Measurements from ENCODE around the gene ZCCHC18. TPM values are rescaled to one million over a fixed set of nuclear protein-coding genes. Genes with fewer than 3 reads are reported as not detected.

Gene ZCCHC18
- total and polyA plus RNA-seq, 12 donors = 0.38 to 1.7 (median 0.52) TPM; not detected in 1

DNA sequence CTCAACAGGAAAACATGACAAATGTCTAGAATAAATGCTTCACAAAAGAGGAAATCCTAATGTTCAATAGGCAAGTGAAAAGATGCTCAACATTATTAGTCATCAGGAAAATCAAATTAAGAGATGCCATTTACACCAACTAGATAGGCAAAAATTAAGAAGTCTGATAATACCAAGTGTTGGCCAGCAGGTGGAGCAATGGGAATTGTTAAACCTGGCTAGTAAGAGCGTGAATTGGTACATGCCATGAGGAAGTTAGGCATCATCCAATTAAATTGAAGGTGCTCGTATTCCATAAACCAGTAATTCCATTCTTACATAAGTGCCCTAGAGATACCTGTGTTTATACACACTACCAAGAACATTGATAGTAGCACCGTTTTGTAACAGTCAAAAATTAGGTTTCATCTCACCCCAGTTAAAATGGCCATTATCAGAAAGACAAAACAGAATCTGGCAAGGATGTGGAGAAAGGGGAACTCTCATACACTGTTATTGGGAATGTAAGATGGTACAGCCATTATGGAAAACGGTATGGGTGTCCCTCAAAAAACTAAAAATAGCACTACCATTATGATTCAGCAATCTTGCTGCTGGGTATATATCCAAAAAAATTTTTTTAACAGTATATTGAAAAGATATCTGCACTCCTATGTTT, 14.0 kb upstream of the ZCCHC18 start:
- H3K4me1 ChIP-seq = no peaks in the 10 kb centered on the region
- H3K4me3 ChIP-seq = no peak overlapping the region
- peaks cover 0 to 71% (median 0%) of the 10 kb centered on the region in 7 donors for H3K27me3 ChIP-seq
- TF ChIP-seq, protein P1, sequence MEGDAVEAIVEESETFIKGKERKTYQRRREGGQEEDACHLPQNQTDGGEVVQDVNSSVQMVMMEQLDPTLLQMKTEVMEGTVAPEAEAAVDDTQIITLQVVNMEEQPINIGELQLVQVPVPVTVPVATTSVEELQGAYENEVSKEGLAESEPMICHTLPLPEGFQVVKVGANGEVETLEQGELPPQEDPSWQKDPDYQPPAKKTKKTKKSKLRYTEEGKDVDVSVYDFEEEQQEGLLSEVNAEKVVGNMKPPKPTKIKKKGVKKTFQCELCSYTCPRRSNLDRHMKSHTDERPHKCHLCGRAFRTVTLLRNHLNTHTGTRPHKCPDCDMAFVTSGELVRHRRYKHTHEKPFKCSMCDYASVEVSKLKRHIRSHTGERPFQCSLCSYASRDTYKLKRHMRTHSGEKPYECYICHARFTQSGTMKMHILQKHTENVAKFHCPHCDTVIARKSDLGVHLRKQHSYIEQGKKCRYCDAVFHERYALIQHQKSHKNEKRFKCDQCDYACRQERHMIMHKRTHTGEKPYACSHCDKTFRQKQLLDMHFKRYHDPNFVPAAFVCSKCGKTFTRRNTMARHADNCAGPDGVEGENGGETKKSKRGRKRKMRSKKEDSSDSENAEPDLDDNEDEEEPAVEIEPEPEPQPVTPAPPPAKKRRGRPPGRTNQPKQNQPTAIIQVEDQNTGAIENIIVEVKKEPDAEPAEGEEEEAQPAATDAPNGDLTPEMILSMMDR (IDR thresholded peaks at IDR 0.05) = peak; percentile 27 to 71 (median 64)
- H3K36me3 ChIP-seq = no peaks in the 10 kb centered on the region
- no peaks in the 10 kb centered on the region for H3K9me3 ChIP-seq
- ATAC-seq = peak in 4 of 8 donors; percentile 42 to 70 (median 62)
- DNase-seq = peak in 1 of 2 donors; percentile 56
- WGBS, 2 donors = 0% methylated on average over 4 of the region's 4 CpGs
- intact Hi-C loops (cut with DNase I) = loop anchor here in 5 of 10 donors (1.0 to 2.0 kb wide), 3 partner anchors 37 to 39 kb away; no protein-coding TSS in a partner anchor
- no peak overlapping the region for H3K27ac ChIP-seq

DNA sequence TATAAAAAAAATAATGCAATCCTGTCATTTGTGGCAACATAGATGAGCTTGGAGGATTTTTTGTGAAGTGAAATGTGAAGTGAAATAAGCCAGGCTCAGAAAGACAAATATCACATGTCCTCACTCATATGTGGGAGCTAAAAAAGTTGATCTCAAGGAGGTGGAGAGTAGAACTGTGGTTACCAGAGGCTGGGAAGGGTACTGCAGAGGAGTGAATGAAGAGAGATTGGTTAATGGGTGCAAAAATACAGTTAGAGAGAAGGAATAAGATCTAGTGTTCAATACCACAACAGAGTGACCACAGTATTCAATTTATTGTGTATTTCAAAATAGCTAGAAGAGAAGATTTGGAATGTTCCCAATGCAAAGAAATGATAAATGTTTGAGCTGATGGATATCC, 13.4 kb upstream of the ZCCHC18 start:
- no peaks in the 10 kb centered on the region for H3K9me3 ChIP-seq
- no peak overlapping the region for H3K4me3 ChIP-seq
- peaks cover 0 to 64% (median 0%) of the 10 kb centered on the region in 7 donors for H3K27me3 ChIP-seq
- no peaks in the 10 kb centered on the region for H3K36me3 ChIP-seq
- TF ChIP-seq, protein P1 (IDR thresholded peaks at IDR 0.05) = no peak
- no peak for ATAC-seq
- no peaks in the 10 kb centered on the region for H3K4me1 ChIP-seq
- intact Hi-C loops (cut with DNase I) = loop anchor here in 5 of 10 donors (1.0 to 2.0 kb wide), 3 partner anchors 36 to 38 kb away; no protein-coding TSS in a partner anchor
- DNase-seq = no peak
- H3K27ac ChIP-seq = no peak overlapping the region

DNA sequence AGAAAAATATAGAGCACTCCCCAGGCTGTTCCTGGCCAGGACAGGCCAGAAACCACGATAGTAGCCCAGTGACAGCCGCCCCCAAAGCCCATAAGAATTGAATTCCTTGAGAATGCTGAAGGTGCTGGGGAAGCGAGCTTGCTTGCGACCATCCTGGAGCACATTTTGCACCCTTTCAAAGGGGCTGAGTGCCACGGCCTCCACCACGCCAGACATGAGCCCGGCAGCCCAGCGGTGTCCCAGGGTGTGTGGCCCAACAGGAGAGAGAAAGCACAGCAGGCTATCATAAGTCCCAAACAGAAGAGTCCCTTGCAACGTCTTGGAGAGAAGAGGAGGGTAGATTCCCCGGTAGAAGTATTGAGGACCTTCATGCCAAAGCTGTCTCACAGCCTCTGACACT, 7.6 kb upstream of the ZCCHC18 start:
- Histone ChIP-seq H3K27ac (peak overlapping the region in 1 of 10 donors; percentile 19), H3K9me3 (no peaks in the 10 kb centered on the region), H3K27me3 (peaks cover 0 to 23% (median 0%) of the 10 kb centered on the region in 7 donors), H3K4me1 (no peaks in the 10 kb centered on the region), H3K4me3 (no peak overlapping the region), H3K36me3 (no peaks in the 10 kb centered on the region)
- TF ChIP-seq, protein P1 (IDR thresholded peaks at IDR 0.05) = no peak
- no peak for DNase-seq
- ATAC-seq = no peak
- intact Hi-C loops (cut with DNase I) = no loop called here
- 89 to 96% methylated on average over 10 of the region's 10 CpGs for WGBS, 2 donors

DNA sequence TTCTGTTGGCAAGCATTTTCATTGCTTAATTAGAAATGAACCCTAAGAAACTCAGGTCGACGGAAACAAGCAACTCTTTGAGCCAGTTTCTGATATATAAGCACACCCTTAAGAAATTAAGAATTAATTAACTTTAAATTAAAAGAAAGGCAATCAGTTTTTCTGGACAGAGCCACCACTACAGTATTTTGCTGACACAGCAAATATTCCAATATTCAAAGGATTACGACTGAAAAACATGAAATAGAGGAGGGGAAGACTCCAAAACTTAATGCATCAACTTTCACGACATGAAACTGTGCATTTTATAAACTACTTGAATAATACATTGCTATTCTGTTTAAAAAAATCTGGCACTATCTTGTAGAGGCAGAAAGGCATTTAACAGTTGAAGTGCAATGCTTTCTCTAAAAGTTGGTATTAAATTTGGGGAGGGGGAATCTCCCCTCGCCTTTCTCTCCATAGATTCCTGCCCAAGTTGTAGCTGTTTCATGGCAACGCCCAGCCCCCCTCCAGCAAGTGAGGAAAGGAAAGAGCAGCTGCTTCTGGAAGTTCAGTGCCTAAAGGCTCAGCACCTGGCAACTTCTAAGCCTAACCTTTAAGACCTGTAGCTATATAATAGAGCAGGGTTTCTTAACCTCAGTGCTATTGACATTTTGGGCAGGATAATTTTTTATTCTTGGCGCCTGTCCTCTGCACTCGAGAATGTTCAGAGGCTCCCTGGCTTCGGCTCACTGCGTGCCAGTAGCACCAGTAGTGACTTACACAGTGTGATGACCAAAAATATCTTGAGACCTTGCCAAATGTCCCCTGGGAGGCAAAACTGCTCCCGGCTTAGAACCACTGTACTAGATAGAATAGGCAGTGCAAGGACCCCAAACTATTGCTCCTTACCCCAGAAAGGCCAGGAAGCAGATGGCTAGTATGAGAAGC, 6.7 kb upstream of the ZCCHC18 start:
- DNase-seq = peak; percentile 13 to 19
- no peaks in the 10 kb centered on the region for H3K36me3 ChIP-seq
- 57 to 60% methylated on average over 11 of the region's 11 CpGs for WGBS, 2 donors
- H3K4me1 ChIP-seq = peaks cover 0 to 5% (median 0%) of the 10 kb centered on the region in 9 donors
- no peaks in the 10 kb centered on the region for H3K9me3 ChIP-seq
- peak overlapping the region in 4 of 10 donors; percentile 39 to 56 (median 46) for H3K27ac ChIP-seq
- peaks cover 0 to 14% (median 0%) of the 10 kb centered on the region in 7 donors for H3K27me3 ChIP-seq
- no peak overlapping the region for H3K4me3 ChIP-seq
- intact Hi-C loops (cut with DNase I) = no loop called here
- ATAC-seq = peak in 6 of 8 donors; percentile 70 to 90 (median 84)
- TF ChIP-seq, protein P1 (IDR thresholded peaks at IDR 0.05) = no peak

Data from heart right ventricle (tissue), 16 donors.